K562 (cell line): ENCODE results near the gene HOXA7.

Experiments used
- BRD9 ChIP-seq: fragments of 450-650 bp; IDR thresholded peaks from 2 replicates; pipeline ENCODE4 v1.6.1; 2018; ENCODE audit warnings: low read depth; ENCODE audit not compliant: partially characterized antibody
- MCM5 ChIP-seq: fragments of 450-650 bp; IDR thresholded peaks from 2 replicates; pipeline ENCODE4 v1.6.1; 2016; ENCODE audit warnings: low read depth
- MCM7 ChIP-seq, 2 experiments: fragments of 450-650 bp; IDR thresholded peaks; 2 replicates each; pipeline ENCODE4 v1.6.1; 2016 to 2018
- SNRNP70 ChIP-seq: fragments of 200-400 bp; formaldehyde crosslinking; optimal IDR thresholded peaks from 2 replicates; pipeline ENCODE3; 2017; ENCODE audit warnings: low read depth, low read length
- ZNF274 ChIP-seq: IDR thresholded peaks from 2 replicates; pipeline ENCODE4 v1.6.1; 2011; ENCODE audit warnings: low read depth, mild to moderate bottlenecking, low read length, moderate library complexity, borderline replicate concordance
- TF ChIP-seq, protein P1 (sequence below), 3 experiments: IDR thresholded peaks in 2 of 3; conservative IDR thresholded peaks in 1 of 3; 2 replicates each; pipeline ENCODE4 v1.5.1; 2011 to 2012; ENCODE audit warnings: low read length in 3 of 3, mild to moderate bottlenecking in 3 of 3, control low read depth in 2 of 3, improper control_type of control experiment in 1 of 3, inconsistent platforms in 1 of 3, low read depth in 1 of 3, mixed read lengths in 1 of 3, moderate library complexity in 1 of 3; ENCODE audit not compliant: insufficient read depth in 2 of 3

DNA sequence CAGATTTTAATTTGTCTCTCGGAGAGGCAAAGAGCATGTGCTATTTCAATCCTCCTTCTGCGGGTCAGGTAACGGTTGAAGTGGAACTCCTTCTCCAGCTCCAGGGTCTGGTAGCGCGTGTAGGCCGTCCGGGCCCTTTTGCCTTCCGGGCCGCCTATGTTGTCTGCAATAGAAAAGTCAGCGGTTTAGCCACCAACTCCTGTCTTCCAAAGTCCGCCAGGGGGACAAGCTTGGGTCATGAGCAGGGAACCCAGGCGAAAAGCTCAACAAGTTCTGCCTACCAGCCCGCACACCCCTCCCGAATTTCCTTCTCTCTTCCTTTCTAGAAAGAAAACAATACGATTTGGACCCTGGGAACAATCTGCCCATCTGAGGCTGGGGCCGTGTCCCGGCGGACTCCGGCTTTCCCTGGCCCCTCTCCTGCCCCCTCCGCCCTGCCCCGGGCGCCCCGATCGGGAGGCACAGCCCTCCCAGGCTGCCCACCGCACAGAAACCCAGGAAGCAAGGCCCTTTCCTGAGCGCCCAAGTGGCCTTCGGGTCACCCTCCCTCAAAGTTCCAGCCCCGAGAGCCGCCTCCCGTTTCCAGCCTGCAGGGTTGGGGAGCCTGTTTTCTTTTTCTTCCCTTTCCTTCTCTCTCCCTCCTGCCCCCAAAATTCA, 14.4 kb downstream of the HOXA7 start:
- TF ChIP-seq, protein P1, sequence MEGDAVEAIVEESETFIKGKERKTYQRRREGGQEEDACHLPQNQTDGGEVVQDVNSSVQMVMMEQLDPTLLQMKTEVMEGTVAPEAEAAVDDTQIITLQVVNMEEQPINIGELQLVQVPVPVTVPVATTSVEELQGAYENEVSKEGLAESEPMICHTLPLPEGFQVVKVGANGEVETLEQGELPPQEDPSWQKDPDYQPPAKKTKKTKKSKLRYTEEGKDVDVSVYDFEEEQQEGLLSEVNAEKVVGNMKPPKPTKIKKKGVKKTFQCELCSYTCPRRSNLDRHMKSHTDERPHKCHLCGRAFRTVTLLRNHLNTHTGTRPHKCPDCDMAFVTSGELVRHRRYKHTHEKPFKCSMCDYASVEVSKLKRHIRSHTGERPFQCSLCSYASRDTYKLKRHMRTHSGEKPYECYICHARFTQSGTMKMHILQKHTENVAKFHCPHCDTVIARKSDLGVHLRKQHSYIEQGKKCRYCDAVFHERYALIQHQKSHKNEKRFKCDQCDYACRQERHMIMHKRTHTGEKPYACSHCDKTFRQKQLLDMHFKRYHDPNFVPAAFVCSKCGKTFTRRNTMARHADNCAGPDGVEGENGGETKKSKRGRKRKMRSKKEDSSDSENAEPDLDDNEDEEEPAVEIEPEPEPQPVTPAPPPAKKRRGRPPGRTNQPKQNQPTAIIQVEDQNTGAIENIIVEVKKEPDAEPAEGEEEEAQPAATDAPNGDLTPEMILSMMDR (IDR thresholded peaks at IDR 0.05 in 2 of 3, conservative IDR thresholded peaks at IDR 0.05 in 1 of 3; ENCODE audit: insufficient read depth in 2 of 3, low read depth in 1 of 3, low read length in 3 of 3), result no peak
- TF ChIP-seq BRD9 (no peak), ZNF274 (no peak), SNRNP70 (no peak), MCM7 (IDR thresholded peaks at IDR 0.05) (no peak), MCM5 (no peak)
